ENCODE data around the gene SLC35F5.
"Not testable (repeated sequence)": the region's sequence is repeated elsewhere in the genome, so short reads cannot be mapped to it uniquely, and the experiment has no call there.

SLC35F5 gene

DNA sequence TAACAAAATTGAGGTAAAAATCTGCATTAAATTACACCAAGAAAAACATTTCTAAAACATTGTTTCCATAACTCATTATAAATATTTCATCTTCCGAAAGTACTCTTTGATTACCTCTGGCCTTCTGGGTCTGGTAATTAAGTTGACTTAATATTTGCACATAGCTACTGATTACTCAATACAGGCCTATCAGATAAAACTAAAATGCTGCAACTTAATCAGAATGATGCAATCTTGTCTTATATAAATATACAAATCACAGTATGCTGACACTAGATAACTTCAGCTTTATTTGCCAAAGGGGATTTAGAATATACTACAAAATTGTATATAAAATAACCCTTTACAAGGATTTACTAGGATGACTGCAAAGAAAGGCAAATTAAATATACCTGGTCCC, 49.3 kb downstream of the SLC35F5 start:
- H3K4me3 ChIP-seq (ENCODE audit: low read depth, low read length), result no peak overlapping the region
- H3K27ac ChIP-seq, result no peak overlapping the region
- no peak for DNase-seq
- no peaks in the 10 kb centered on the region for H3K27me3 ChIP-seq (replicated peaks)
- in situ Hi-C loops (cut with HindIII; ENCODE audit: low pct_ligation_motif_present, low sequenced_read_pairs), result no loop called here
- TF ChIP-seq, protein P1, sequence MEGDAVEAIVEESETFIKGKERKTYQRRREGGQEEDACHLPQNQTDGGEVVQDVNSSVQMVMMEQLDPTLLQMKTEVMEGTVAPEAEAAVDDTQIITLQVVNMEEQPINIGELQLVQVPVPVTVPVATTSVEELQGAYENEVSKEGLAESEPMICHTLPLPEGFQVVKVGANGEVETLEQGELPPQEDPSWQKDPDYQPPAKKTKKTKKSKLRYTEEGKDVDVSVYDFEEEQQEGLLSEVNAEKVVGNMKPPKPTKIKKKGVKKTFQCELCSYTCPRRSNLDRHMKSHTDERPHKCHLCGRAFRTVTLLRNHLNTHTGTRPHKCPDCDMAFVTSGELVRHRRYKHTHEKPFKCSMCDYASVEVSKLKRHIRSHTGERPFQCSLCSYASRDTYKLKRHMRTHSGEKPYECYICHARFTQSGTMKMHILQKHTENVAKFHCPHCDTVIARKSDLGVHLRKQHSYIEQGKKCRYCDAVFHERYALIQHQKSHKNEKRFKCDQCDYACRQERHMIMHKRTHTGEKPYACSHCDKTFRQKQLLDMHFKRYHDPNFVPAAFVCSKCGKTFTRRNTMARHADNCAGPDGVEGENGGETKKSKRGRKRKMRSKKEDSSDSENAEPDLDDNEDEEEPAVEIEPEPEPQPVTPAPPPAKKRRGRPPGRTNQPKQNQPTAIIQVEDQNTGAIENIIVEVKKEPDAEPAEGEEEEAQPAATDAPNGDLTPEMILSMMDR (IDR thresholded peaks at IDR 0.05; ENCODE audit: low read depth, low read length, missing control alignments), result no peak
- H3K36me3 ChIP-seq (replicated peaks), result no peaks in the 10 kb centered on the region

- Histone ChIP-seq H3K27me3 (replicated peaks) (no peaks in the 10 kb centered on the region), H3K4me3 (ENCODE audit: low read depth, low read length) (no peak overlapping the region), H3K36me3 (replicated peaks) (no peaks in the 10 kb centered on the region), H3K27ac (no peak overlapping the region)
- DNase-seq, result no peak
- TF ChIP-seq, protein P1 (IDR thresholded peaks at IDR 0.05; ENCODE audit: low read depth, low read length, missing control alignments), result no peak
- in situ Hi-C loops (cut with HindIII; ENCODE audit: low pct_ligation_motif_present, low sequenced_read_pairs), result no loop called here
Measured at GRCh38 chr2:113705982-113706523, 50.4 kb downstream of the SLC35F5 start.

DNA sequence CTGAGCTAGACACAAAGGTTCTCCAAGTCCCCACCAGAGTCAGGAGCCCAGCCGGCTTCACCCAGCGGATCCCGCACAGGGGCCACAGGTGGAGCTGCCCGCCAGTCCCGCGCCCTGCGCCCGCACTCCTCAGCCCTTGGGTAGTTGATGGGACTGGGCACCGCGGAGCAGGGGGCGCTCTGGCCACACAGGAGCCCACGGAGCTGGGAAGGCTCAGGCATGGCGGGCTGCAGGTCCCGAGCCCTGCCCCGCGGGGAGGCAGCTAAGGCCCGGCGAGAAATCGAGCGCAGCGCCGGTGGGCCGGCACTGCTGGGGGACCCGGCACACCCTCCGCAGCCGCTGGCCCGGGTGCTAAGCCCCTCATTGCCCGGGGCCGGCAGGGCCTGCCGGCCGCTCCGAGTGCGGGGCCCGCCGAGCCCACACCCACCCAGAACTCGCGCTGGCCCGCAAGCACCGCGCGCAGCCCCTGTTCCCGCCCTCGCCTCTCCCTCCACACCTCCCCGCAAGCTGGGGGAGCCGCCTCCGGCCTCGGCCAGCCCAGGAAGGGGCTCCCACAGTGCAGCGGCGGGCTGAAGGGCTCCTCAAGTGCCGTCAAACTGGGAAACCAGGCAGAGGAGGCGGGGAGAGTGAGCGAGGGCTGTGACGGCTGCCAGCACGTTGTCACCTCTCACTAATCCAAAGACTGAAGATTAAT, 52.0 kb downstream of the SLC35F5 start:
- DNase-seq; H3K27me3 ChIP-seq (replicated peaks); in situ Hi-C loops (cut with HindIII; ENCODE audit: low pct_ligation_motif_present, low sequenced_read_pairs); H3K27ac ChIP-seq; H3K36me3 ChIP-seq (replicated peaks); H3K4me3 ChIP-seq (ENCODE audit: low read depth, low read length): not testable (repeated sequence)

DNA sequence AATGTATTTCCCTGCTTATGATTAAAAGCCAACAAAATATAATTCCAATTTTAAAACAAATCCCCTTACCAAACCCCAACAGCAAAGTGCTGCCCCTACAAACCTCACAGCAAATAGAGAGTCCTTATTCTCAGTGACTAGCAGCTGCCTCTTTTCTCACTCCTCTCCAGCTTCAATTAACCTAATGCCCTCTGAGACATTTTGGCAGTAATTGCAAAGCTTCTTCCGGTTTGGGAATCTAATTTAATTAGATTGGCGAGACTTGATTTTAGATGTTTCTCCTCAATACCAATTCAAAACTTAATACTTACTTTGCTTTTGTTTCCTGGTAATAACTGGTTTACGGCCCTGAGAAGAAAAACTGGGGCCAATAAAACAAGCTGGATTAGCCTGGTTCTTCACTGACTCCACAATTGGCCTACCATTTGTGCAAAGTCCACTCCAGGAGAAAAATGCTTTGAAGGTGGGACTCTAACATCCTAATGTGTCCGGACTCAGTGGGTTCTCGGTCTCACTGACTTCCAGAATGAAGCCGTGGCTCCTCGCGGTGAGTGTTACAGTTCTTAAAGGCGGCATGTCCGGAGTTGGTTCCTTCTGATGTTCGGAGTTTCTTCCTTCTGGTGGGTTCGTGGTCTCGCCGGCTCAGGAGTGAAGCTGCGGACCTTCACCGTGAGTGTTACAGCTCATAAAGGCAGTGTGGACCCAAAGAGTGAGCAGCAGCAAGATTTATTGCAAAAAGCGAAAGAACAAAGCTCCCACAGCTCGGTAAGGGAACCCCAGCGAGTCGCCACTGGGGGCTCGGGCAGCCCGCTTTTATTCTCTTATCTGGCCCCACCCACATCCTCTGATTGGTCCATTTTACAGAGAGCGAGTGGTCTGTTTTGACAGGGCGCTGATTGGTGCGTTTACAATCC, 52.8 kb downstream of the SLC35F5 start:
- in situ Hi-C loops (cut with HindIII; ENCODE audit: low pct_ligation_motif_present, low sequenced_read_pairs), result no loop called here
- no peak overlapping the region for H3K4me3 ChIP-seq (ENCODE audit: low read depth, low read length)
- TF ChIP-seq, protein P1 (IDR thresholded peaks at IDR 0.05; ENCODE audit: low read depth, low read length, missing control alignments), result no peak
- no peak for DNase-seq
- H3K27ac ChIP-seq, result no peak overlapping the region
- H3K27me3 ChIP-seq (replicated peaks), result no peaks in the 10 kb centered on the region
- H3K36me3 ChIP-seq (replicated peaks), result no peaks in the 10 kb centered on the region

DNA sequence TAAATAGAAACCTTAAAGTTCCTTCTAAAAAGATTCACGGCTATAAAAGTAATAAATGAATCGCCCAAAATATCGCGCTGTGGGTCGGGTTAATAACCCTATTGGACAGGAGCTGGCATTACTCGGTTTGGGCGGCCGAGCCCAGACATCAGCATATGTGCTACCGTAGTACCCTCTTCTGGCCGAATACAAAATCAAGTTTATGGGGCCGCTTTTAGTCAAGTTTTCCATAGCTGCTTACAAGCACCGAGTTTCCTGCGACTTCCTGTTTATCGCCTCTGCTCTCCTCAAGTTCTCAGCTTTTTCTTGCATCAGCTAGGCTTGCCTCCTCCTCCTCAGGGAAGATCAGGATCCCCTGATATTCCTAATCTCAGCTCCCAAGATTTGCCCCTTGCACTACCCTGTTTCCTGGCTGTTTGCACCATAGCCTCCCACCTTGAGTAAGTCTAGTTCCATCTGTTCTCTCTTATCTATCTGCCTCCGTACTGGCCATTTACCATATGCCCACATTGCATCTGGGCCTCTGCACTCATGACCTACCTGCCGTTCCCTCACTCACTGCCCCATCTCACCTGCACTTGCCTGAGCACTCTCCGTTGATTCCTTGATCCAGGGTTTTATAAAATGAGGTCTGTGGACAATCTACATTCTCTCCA, 56.1 kb downstream of the SLC35F5 start:
- TF ChIP-seq, protein P1 (IDR thresholded peaks at IDR 0.05; ENCODE audit: low read depth, low read length, missing control alignments), result no peak
- Histone ChIP-seq H3K36me3 (replicated peaks) (no peaks in the 10 kb centered on the region), H3K4me3 (ENCODE audit: low read depth, low read length) (no peak overlapping the region), H3K27me3 (replicated peaks) (no peaks in the 10 kb centered on the region), H3K27ac (no peak overlapping the region)
- no peak for DNase-seq
- in situ Hi-C loops (cut with HindIII; ENCODE audit: low pct_ligation_motif_present, low sequenced_read_pairs), result no loop called here

Measured in brain microvascular endothelial cell (primary cell).